Psoas muscle (tissue), 8 donors: ENCODE measurements around the gene CUEDC1. TPM values are rescaled to one million over a fixed set of nuclear protein-coding genes. Genes with fewer than 3 reads are reported as not detected.
A peak's percentile ranks its signal among the peaks of the same experiment; 100 is the strongest.

Source experiments
- ATAC-seq, 4 donors: fragments of 200-7000 bp; cut with Tn5 transposase; one replicate each; pipeline ENCODE4 v1.9.1; 2020; ENCODE audit warnings: moderate library complexity in 3 of 4, mild to moderate bottlenecking in 2 of 4
- DNase-seq, 2 donors: peaks; one replicate each; pipeline ENCODE4 v3.0.0-alpha.2; 2020
- H3K27ac ChIP-seq: fragments of 200-600 bp; one replicate; pipeline ENCODE4 v1.8.0; 2022
- H3K27me3 ChIP-seq, 3 donors: fragments of 200-600 bp in 1 of 3; one replicate each; pipeline versions ENCODE4 v1.6.1 to v1.8.0; 2013 to 2022; ENCODE audit warnings: low read length in 2 of 3, mild to moderate bottlenecking in 2 of 3, moderate library complexity in 1 of 3; ENCODE audit not compliant: insufficient read depth in 3 of 3
- H3K36me3 ChIP-seq, 2 donors: fragments of 200-600 bp in 1 of 2; one replicate each; pipeline versions ENCODE4 v1.6.1 to v1.8.0; 2013 to 2022; ENCODE audit warnings: low read depth in 1 of 2, mild to moderate bottlenecking in 1 of 2, moderate library complexity in 1 of 2; ENCODE audit not compliant: insufficient read depth in 1 of 2
- H3K4me1 ChIP-seq: fragments of 200-600 bp; one replicate; pipeline ENCODE4 v1.8.0; 2022
- H3K4me3 ChIP-seq: fragments of 200-600 bp; one replicate; pipeline ENCODE4 v1.8.0; 2022; ENCODE audit warnings: mild to moderate bottlenecking
- H3K9me3 ChIP-seq: fragments of 200-600 bp; one replicate; pipeline ENCODE4 v1.8.0; 2022
- CTCF ChIP-seq: fragments of 200-600 bp; IDR thresholded peaks from one replicate; pipeline ENCODE4 v1.8.0; 2022; ENCODE audit warnings: antibody characterized with exemption
- WGBS, 3 donors: extraction: QIAGEN DNeasy Blood & Tissue Kit; methylation state at CpG; one replicate each; pipeline versions ENCODE4 v1.1.6 to v1.1.7; 2013; 5-methylcytosine and 5-hydroxymethylcytosine counted together
- intact Hi-C, 2 donors: fragments of 100-400 bp; cut with DNase I; formaldehyde crosslinking; loops; one replicate each; pipeline versions ENCODE4 v1.11.0 to v1.14.2; 2022
- polyA plus RNA-seq, 3 donors: library from polyadenylated mRNA; stranded (reverse); fragments of 200-250 nt; gene quantifications; one replicate each; pipeline ENCODE4 v1.2.3, GENCODE V29; 2013
- total RNA-seq, 4 donors: library from RNA; stranded (reverse); fragmentation: NEBNext Ultra II Directional in 2 of 4; extraction: Animal tissue kit (Norgen Biotek cat#: 25700) in 2 of 4; gene quantifications; one replicate each; pipeline versions ENCODE4 v1.2.1 to v1.2.4, GENCODE V29; 2021 to 2023
- donor health status: healthy with polysubstance abuse.
- donor health status: DM: no; HTN: no; CAD: no; lungs with moderate emphysema.
- donor health status: Bipolar disorder and iron deficiency.
- donor health status: healthy.
- donor health status: DM: yes; HTN: yes; CAD: no.
- donor health status: DM: no; HTN: no; CAD: no.
- donor health status: DM: no; HTN: no; CAD: no.
- donor health status: DM: yes; HTN: yes; CAD: no.

CUEDC1 gene
- total and polyA plus RNA-seq, 7 donors = 28.0 to 67.2 (median 46.4) TPM

- Histone ChIP-seq H3K4me3 (no peak overlapping the region), H3K27me3 (no peaks in the 10 kb centered on the region), H3K9me3 (no peaks in the 10 kb centered on the region), H3K36me3 (no peaks in the 10 kb centered on the region), H3K4me1 (peaks cover 62% of the 10 kb centered on the region), H3K27ac (peak overlapping the region; percentile 19)
- ATAC-seq = no peak
- 58 to 77% (median 67%) methylated on average over 10 of the region's 10 CpGs for WGBS, 3 donors
- intact Hi-C loops = loop anchor here (2.0 to 10.0 kb wide), 7 partner anchors 35 to 260 kb away; partner anchors contain the start of gene DYNLL2 (in 1 of the 2)
- DNase-seq = no peak
- TF ChIP-seq CTCF = no peak
Measured at GRCh38 chr17:57856792-57857620, 98.2 kb downstream of the CUEDC1 start.

- ATAC-seq (no peak), DNase-seq (no peak)
- 61 to 71% (median 66%) methylated on average over 6 of the region's 6 CpGs for WGBS, 3 donors
Measured at GRCh38 chr17:57855391-57856035, 99.7 kb downstream of the CUEDC1 start.

DNA sequence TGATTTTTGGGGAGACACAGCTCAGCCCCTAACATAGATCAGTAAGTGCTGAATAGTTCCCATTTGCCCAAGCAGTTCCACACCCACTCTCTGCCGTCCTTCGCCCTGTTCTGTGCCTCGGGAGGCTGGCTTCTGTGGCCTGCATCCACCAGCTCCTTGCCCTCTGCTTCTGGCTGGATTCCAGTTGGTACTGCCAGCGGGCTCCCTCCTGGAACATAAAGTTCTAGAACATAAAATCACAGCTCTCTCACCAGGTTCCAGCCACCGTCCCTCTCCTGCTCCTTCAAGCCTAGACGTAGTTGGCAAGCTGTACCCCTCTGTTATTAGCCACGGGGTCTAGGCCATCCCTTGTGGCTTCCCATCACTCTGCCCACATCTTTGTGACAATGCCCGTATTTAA lies 101.5 kb downstream of the CUEDC1 start:
- intact Hi-C loops = loop anchor here (10.0 kb wide), 2 partner anchors 231 to 261 kb away; partner anchors contain the start of gene DYNLL2 (in 1 of the 2)
- H3K27me3 ChIP-seq = no peaks in the 10 kb centered on the region
- peak overlapping the region; percentile 93 for H3K27ac ChIP-seq
- no peak for TF ChIP-seq CTCF
- H3K4me1 ChIP-seq = peaks cover 56% of the 10 kb centered on the region
- H3K4me3 ChIP-seq = no peak overlapping the region
- WGBS, 3 donors = 28 to 49% (median 29%) methylated on average over 8 of the region's 8 CpGs
- no peaks in the 10 kb centered on the region for H3K9me3 ChIP-seq
- H3K36me3 ChIP-seq = peaks cover 0 to 2% of the 10 kb centered on the region in 2 donors
- DNase-seq (peak; percentile 75 to 91), ATAC-seq (peak; percentile 7 to 73 (median 58))

More at GRCh38 chr17:57855391-57856035, 99.7 kb downstream of the CUEDC1 start:
- intact Hi-C loops = loop anchor here (2.0 to 10.0 kb wide), 7 partner anchors 37 to 262 kb away; partner anchors contain the start of gene DYNLL2 (in 1 of the 2)
- Histone ChIP-seq H3K4me3 (no peak overlapping the region), H3K4me1 (peaks cover 63% of the 10 kb centered on the region), H3K36me3 (no peaks in the 10 kb centered on the region), H3K27me3 (no peaks in the 10 kb centered on the region), H3K9me3 (no peaks in the 10 kb centered on the region), H3K27ac (peak overlapping the region; percentile 93)
- TF ChIP-seq CTCF = no peak

- Histone ChIP-seq H3K27ac (peak overlapping the region; percentile 93), H3K27me3 (no peaks in the 10 kb centered on the region), H3K9me3 (no peaks in the 10 kb centered on the region), H3K4me1 (peaks cover 56% of the 10 kb centered on the region), H3K4me3 (no peak overlapping the region), H3K36me3 (peaks cover 0 to 10% of the 10 kb centered on the region in 2 donors)
- ATAC-seq (no peak), DNase-seq (no peak)
- intact Hi-C loops = loop anchor here (10.0 kb wide), 2 partner anchors 232 to 262 kb away; partner anchors contain the start of gene DYNLL2 (in 1 of the 2)
- 37 to 62% (median 57%) methylated on average over 6 of the region's 6 CpGs for WGBS, 3 donors
- TF ChIP-seq CTCF = no peak
Measured at GRCh38 chr17:57852955-57853328, 102.3 kb downstream of the CUEDC1 start.
